ENCODE measurements around the gene SLC17A3. TPM values are rescaled to one million over a fixed set of nuclear protein-coding genes. Genes with fewer than 3 reads are reported as not detected.

The SLC17A3 gene
- total RNA-seq, 1 experiment from 2014 or later: not detected

GRCh38 chr6:25868436-25869183 is 5.4 kb downstream of the SLC17A3 start:
- Histone ChIP-seq H2AFZ (ENCODE audit: low read depth, low read length, poor library complexity, severe bottlenecking) (no peak overlapping the region), H3K27ac (ENCODE audit: low read depth, low read length) (no peak overlapping the region), H3K79me2 (ENCODE audit: insufficient read depth, low read length) (no peaks in the 10 kb centered on the region), H3K36me3 (ENCODE audit: control insufficient read depth in 1 of 2, insufficient read depth in 2 of 2, low read length in 2 of 2) (no peaks in the 10 kb centered on the region), H3K27me3 (ENCODE audit: insufficient read depth, low read length) (no peaks in the 10 kb centered on the region), H3K4me1 (ENCODE audit: control insufficient read depth in 1 of 2, insufficient read depth in 2 of 2, low read length in 2 of 2) (no peaks in the 10 kb centered on the region), H3K9me2 (ENCODE audit: insufficient read depth) (no peaks in the 10 kb centered on the region), H3K9ac (ENCODE audit: low read length) (no peak overlapping the region), H3K4me2 (ENCODE audit: low read length) (no peak overlapping the region), H4K20me1 (ENCODE audit: insufficient read depth) (no peaks in the 10 kb centered on the region), H3K9me3 (ENCODE audit: control insufficient read depth in 1 of 2, insufficient read depth in 1 of 2, low read depth in 1 of 2, low read length in 2 of 2) (no peaks in the 10 kb centered on the region), H3K4me3 (replicated peaks in 1 of 2; ENCODE audit: low read depth in 1 of 2, low read length in 2 of 2) (no peak overlapping the region)
- RAD21 ChIA-PET (ENCODE audit: low non-redundant PET in 1 of 2, low total read pairs in 2 of 2, uncharacterized antibody in 2 of 2, unreplicated experiment in 2 of 2): no interaction called here
- no peak for DNase-seq (ENCODE audit: low read depth, low spot score)
- CTCF ChIA-PET: no interaction called here
- TF ChIP-seq ZFX (IDR thresholded peaks at IDR 0.05) (no peak), SP1 (IDR thresholded peaks at IDR 0.05; ENCODE audit: low read depth) (no peak), POLR2A (IDR thresholded peaks at IDR 0.05; ENCODE audit: borderline replicate concordance, extremely low read depth, insufficient read depth, insufficient read length) (no peak), EGR1 (IDR thresholded peaks at IDR 0.05; ENCODE audit: low read depth) (no peak), CBX3 (IDR thresholded peaks at IDR 0.05; ENCODE audit: low read depth) (no peak), ATF3 (IDR thresholded peaks at IDR 0.05) (no peak), EZH2phosphoT487 (IDR thresholded peaks at IDR 0.05; ENCODE audit: borderline replicate concordance) (no peak), SRF (IDR thresholded peaks at IDR 0.05; ENCODE audit: low read depth) (no peak), JUND (IDR thresholded peaks at IDR 0.05) (no peak), POLR2AphosphoS5 (IDR thresholded peaks at IDR 0.05; ENCODE audit: low read depth, low read length) (no peak), ZNF274 (IDR thresholded peaks at IDR 0.05; ENCODE audit: low read depth, low read length) (no peak), FOSL1 (IDR thresholded peaks at IDR 0.05; ENCODE audit: low read depth) (no peak)
- TF ChIP-seq, protein P1, sequence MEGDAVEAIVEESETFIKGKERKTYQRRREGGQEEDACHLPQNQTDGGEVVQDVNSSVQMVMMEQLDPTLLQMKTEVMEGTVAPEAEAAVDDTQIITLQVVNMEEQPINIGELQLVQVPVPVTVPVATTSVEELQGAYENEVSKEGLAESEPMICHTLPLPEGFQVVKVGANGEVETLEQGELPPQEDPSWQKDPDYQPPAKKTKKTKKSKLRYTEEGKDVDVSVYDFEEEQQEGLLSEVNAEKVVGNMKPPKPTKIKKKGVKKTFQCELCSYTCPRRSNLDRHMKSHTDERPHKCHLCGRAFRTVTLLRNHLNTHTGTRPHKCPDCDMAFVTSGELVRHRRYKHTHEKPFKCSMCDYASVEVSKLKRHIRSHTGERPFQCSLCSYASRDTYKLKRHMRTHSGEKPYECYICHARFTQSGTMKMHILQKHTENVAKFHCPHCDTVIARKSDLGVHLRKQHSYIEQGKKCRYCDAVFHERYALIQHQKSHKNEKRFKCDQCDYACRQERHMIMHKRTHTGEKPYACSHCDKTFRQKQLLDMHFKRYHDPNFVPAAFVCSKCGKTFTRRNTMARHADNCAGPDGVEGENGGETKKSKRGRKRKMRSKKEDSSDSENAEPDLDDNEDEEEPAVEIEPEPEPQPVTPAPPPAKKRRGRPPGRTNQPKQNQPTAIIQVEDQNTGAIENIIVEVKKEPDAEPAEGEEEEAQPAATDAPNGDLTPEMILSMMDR (IDR thresholded peaks at IDR 0.05 in 2 of 3, conservative IDR thresholded peaks at IDR 0.05 in 1 of 3; ENCODE audit: borderline replicate concordance in 1 of 3, insufficient read depth in 1 of 3, low read depth in 2 of 3, low read length in 2 of 3): no peak
- TF ChIP-seq, protein P2, sequence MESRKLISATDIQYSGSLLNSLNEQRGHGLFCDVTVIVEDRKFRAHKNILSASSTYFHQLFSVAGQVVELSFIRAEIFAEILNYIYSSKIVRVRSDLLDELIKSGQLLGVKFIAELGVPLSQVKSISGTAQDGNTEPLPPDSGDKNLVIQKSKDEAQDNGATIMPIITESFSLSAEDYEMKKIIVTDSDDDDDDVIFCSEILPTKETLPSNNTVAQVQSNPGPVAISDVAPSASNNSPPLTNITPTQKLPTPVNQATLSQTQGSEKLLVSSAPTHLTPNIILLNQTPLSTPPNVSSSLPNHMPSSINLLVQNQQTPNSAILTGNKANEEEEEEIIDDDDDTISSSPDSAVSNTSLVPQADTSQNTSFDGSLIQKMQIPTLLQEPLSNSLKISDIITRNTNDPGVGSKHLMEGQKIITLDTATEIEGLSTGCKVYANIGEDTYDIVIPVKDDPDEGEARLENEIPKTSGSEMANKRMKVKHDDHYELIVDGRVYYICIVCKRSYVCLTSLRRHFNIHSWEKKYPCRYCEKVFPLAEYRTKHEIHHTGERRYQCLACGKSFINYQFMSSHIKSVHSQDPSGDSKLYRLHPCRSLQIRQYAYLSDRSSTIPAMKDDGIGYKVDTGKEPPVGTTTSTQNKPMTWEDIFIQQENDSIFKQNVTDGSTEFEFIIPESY (IDR thresholded peaks at IDR 0.05; ENCODE audit: extremely low read depth, insufficient replicate concordance, low read length): no peak
- POLR2A ChIA-PET: no interaction called here
- BruUV-seq (replicated peaks): no TSS peak
- no peak for ATAC-seq
- intact Hi-C loops (cut with micrococcal nuclease): no loop called here
